Lower lobe of right lung (tissue), 2 donors: Measurements from ENCODE around the gene ZCCHC14. TPM values are rescaled to one million over a fixed set of nuclear protein-coding genes. Genes with fewer than 3 reads are reported as not detected.

Source experiments
- ATAC-seq, 2 donors: fragments of 200-7000 bp; cut with Tn5 transposase; one replicate each; pipeline ENCODE4 v1.9.1; 2020 to 2022; ENCODE audit warnings: mild to moderate bottlenecking in 2 of 2, moderate library complexity in 2 of 2
- DNase-seq: peaks from one replicate; pipeline ENCODE4 v3.0.0-alpha.2; 2020
- H3K27ac ChIP-seq: fragments of 200-600 bp; one replicate; pipeline ENCODE4 v1.8.0; 2022
- H3K27me3 ChIP-seq: fragments of 200-600 bp; one replicate; pipeline ENCODE4 v1.8.0; 2022; ENCODE audit warnings: low read depth
- H3K36me3 ChIP-seq: fragments of 200-600 bp; one replicate; pipeline ENCODE4 v1.8.0; 2022; ENCODE audit warnings: mild to moderate bottlenecking
- H3K4me1 ChIP-seq: fragments of 200-600 bp; one replicate; pipeline ENCODE4 v1.8.0; 2022
- H3K4me3 ChIP-seq: fragments of 200-600 bp; one replicate; pipeline ENCODE4 v1.8.0; 2022; ENCODE audit warnings: mild to moderate bottlenecking
- H3K9me3 ChIP-seq: fragments of 200-600 bp; one replicate; pipeline ENCODE4 v1.8.0; 2022
- intact Hi-C: fragments of 100-400 bp; cut with DNase I; formaldehyde crosslinking; loops from one replicate; pipeline ENCODE4 v1.11.0; 2022
- total RNA-seq: library from RNA; stranded (reverse); fragmentation: NEBNext Ultra II Directional; extraction: Animal tissue kit (Norgen Biotek cat#: 25700); gene quantifications from one replicate; pipeline ENCODE4 v1.2.1, GENCODE V29; 2021
- TF ChIP-seq, protein P1 (sequence below): fragments of 200-600 bp; IDR thresholded peaks from one replicate; pipeline ENCODE4 v1.8.0; 2022; ENCODE audit warnings: antibody characterized with exemption, mild to moderate bottlenecking
- donor health status: DM: no; HTN: yes; CAD: no; lungs with severe emphysema.

ZCCHC14 gene
- total RNA-seq, 1 donor from 2014 or later, result 23.9 TPM

DNA sequence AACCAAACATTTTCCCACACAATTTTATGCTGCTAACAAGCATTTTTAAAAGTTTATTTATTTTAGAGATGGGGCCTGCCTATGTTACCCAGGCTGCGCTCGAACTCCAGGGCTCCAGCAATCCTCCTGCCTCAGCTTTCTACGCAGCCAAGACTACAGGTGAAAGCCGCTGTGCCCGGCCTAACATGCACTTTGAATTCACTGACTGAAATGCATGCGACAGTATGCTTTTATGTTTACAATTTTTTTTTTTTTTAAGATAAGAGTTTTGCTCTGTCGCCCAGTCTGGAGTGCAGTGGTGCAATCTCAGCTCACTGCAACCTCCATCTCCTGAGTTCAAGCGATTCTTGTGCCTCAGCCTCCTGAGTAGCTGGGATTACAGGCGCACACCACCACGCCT is 52.9 kb downstream of the ZCCHC14 start:
- Histone ChIP-seq H3K4me1 (peaks cover 20% of the 10 kb centered on the region), H3K27ac (no peak overlapping the region), H3K27me3 (no peaks in the 10 kb centered on the region), H3K4me3 (no peak overlapping the region), H3K36me3 (peaks cover 9% of the 10 kb centered on the region), H3K9me3 (no peaks in the 10 kb centered on the region)
- no peak for ATAC-seq
- TF ChIP-seq, protein P1, sequence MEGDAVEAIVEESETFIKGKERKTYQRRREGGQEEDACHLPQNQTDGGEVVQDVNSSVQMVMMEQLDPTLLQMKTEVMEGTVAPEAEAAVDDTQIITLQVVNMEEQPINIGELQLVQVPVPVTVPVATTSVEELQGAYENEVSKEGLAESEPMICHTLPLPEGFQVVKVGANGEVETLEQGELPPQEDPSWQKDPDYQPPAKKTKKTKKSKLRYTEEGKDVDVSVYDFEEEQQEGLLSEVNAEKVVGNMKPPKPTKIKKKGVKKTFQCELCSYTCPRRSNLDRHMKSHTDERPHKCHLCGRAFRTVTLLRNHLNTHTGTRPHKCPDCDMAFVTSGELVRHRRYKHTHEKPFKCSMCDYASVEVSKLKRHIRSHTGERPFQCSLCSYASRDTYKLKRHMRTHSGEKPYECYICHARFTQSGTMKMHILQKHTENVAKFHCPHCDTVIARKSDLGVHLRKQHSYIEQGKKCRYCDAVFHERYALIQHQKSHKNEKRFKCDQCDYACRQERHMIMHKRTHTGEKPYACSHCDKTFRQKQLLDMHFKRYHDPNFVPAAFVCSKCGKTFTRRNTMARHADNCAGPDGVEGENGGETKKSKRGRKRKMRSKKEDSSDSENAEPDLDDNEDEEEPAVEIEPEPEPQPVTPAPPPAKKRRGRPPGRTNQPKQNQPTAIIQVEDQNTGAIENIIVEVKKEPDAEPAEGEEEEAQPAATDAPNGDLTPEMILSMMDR, result no peak
- no peak for DNase-seq
- intact Hi-C loops, result no loop called here

DNA sequence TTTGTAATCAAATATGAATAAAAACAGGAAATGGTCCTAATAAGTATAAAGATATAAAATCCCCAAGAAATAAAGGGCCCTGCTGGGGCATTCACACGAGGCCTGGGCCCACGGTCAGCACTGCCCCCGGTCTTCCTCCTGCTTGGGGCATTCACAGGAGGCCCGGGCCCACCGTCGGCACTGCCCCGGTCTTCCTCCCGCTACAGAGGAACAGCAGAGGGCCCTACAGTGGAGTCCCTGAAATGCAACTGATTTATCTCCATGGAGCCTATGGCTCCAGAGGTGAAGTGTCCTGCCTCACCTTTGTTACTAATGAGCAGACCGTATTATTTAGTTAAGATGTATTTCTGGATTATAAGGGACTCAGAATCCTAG is 54.2 kb downstream of the ZCCHC14 start:
- Histone ChIP-seq H3K27ac (no peak overlapping the region), H3K27me3 (no peaks in the 10 kb centered on the region), H3K4me1 (peaks cover 26% of the 10 kb centered on the region), H3K9me3 (no peaks in the 10 kb centered on the region), H3K36me3 (peaks cover 9% of the 10 kb centered on the region), H3K4me3 (no peak overlapping the region)
- TF ChIP-seq, protein P1, result no peak
- intact Hi-C loops, result no loop called here
- ATAC-seq, result no peak
- no peak for DNase-seq

GRCh38 chr16:87437911-87438610 is 54.8 kb downstream of the ZCCHC14 start:
- Histone ChIP-seq H3K36me3 (peaks cover 9% of the 10 kb centered on the region), H3K27me3 (no peaks in the 10 kb centered on the region), H3K4me3 (no peak overlapping the region), H3K4me1 (peaks cover 26% of the 10 kb centered on the region), H3K27ac (no peak overlapping the region), H3K9me3 (no peaks in the 10 kb centered on the region)
- TF ChIP-seq, protein P1, result no peak
- no peak for ATAC-seq
- intact Hi-C loops, result no loop called here
- DNase-seq, result no peak

DNA sequence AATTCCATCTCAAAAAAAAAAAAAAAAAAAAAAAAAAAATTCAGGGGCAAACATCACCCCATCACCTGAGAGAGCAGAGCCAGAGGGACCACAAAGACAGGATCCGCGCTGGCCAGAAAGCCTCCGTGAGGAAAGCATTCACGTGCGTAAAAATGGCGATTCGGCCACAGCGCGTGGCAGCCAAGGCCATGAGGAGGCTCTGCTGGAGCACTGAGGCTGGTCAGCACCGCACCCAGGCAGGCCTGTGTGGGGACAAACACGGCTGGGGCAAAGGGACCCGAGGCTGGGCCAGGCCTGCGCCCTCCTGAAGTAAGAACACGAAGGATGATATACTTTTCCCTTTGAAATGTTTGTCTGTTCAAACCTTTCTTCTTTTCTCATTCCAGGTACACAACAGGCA is 55.5 kb downstream of the ZCCHC14 start:
- Histone ChIP-seq H3K9me3 (no peaks in the 10 kb centered on the region), H3K27me3 (no peaks in the 10 kb centered on the region), H3K4me3 (no peak overlapping the region), H3K4me1 (peaks cover 26% of the 10 kb centered on the region), H3K27ac (no peak overlapping the region), H3K36me3 (peaks cover 14% of the 10 kb centered on the region)
- intact Hi-C loops, result no loop called here
- TF ChIP-seq, protein P1, result no peak
- DNase-seq, result no peak
- ATAC-seq, result no peak

- peaks cover 26% of the 10 kb centered on the region for H3K4me1 ChIP-seq
- H3K4me3 ChIP-seq, result no peak overlapping the region
- no peak for DNase-seq
- H3K27me3 ChIP-seq, result no peaks in the 10 kb centered on the region
- TF ChIP-seq, protein P1, result no peak
- peaks cover 22% of the 10 kb centered on the region for H3K36me3 ChIP-seq
- intact Hi-C loops, result no loop called here
- no peaks in the 10 kb centered on the region for H3K9me3 ChIP-seq
- ATAC-seq, result peak in 1 of 2 donors; percentile 19
- H3K27ac ChIP-seq, result peak overlapping the region; percentile 75
Measured at GRCh38 chr16:87436225-87437172, 56.3 kb downstream of the ZCCHC14 start.
